ENCODE measurements around the gene GPI.

- no peak for TF ChIP-seq GATA2 (IDR thresholded peaks at IDR 0.05; ENCODE audit: low read depth, low read length)
- no peak for TF ChIP-seq GATA3 (IDR thresholded peaks at IDR 0.05; ENCODE audit: low read depth, low read length)
These were observed 16.0 kb upstream of the GPI start for GRCh38 chr19:34348899-34349487.
